ENCODE results near the gene CLCA4.

The CLCA4 gene

DNA sequence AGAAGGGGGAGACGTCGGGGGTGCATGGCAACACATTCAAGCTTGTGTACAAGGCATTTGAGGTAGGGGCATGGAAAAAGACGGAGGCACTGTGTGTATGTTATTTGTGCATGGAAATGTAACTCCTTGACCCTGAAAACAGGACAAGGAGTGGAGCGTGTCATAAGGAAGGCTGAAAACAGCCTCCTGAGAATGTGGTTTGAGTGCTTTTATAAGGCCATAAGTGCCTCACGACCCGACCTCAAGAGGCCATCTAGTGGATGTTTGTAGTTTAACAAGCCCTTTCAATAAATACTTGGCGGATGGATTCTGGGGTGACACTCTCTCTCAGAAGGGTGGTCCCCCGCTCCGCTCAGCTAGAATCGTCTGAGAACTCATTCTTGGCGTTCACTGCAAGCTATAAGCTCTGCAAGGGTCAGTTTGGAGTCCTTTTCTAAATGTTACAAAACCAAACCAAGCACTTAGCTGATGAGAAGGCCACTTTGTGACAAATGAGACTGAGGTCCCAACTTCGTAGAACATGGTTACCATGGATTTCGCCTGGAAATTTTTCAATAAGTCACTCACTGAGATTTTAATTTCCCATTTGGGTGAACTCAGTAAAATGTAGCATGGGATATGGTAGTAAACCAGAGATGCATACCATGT lies 38.8 kb upstream of the CLCA4 start:
- Histone ChIP-seq H3K36me3 (ENCODE audit: insufficient read depth, low read length) (no peaks in the 10 kb centered on the region), H3K9me3 (replicated peaks; ENCODE audit: low read length) (no peaks in the 10 kb centered on the region), H3K4me2 (ENCODE audit: low read length) (no peak overlapping the region), H3K4me1 (ENCODE audit: control insufficient read depth, insufficient read depth, low read length) (peaks cover under 1% of the 10 kb centered on the region), H3K4me3 (ENCODE audit: low read length) (no peak overlapping the region), H3K9ac (ENCODE audit: low read depth, low read length) (no peak overlapping the region), H3K27me3 (ENCODE audit: control insufficient read depth, insufficient read depth, low read length) (peaks cover 3% of the 10 kb centered on the region)

DNA sequence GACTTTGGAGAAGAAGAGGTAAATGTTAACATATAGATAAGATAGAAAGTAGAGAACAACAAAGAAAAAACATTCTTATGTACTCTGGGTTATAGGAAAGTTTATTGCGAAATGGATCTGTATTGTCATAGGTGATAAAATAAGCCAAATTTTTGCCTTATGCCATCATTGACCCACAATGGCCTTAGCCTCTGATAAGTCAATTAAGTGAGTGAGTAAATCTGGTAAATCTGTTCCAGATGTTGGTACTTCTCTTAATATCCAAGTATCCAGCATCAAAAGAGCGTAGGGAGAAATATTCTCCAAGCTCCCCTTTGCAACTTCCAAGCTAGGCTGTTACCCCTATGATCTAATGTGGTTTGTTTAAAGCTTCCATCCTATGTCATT lies 38.3 kb upstream of the CLCA4 start:
- no peaks in the 10 kb centered on the region for H3K9me3 ChIP-seq (replicated peaks; ENCODE audit: low read length)
- H3K4me3 ChIP-seq (ENCODE audit: low read length): no peak overlapping the region
- no peak overlapping the region for H3K9ac ChIP-seq (ENCODE audit: low read depth, low read length)
- H3K4me1 ChIP-seq (ENCODE audit: control insufficient read depth, insufficient read depth, low read length): no peaks in the 10 kb centered on the region
- H3K4me2 ChIP-seq (ENCODE audit: low read length): no peak overlapping the region
- H3K27me3 ChIP-seq (ENCODE audit: control insufficient read depth, insufficient read depth, low read length): peaks cover 3% of the 10 kb centered on the region
- H3K36me3 ChIP-seq (ENCODE audit: insufficient read depth, low read length): no peaks in the 10 kb centered on the region

DNA sequence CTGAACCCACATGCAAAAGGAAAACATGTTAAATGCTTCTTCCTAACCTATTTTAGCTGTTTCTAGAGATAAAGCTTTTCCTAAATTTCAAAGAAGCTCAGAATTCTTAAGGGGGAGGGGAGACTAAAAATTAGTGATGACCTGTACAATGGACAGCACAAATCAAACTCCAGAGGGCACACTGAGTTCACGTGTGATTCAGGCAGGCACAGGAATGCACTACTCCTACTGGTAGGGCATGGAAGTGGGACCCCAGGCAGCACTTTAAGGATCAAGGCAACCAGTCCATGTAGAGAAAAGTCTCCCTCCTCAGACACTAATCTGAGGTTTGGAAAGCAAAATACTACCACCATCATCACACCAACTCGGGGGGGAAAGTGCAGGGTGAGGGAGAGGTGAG lies 31.3 kb upstream of the CLCA4 start:
- H3K4me2 ChIP-seq (ENCODE audit: low read length): no peak overlapping the region
- no peak overlapping the region for H3K4me3 ChIP-seq (ENCODE audit: low read length)

DNA sequence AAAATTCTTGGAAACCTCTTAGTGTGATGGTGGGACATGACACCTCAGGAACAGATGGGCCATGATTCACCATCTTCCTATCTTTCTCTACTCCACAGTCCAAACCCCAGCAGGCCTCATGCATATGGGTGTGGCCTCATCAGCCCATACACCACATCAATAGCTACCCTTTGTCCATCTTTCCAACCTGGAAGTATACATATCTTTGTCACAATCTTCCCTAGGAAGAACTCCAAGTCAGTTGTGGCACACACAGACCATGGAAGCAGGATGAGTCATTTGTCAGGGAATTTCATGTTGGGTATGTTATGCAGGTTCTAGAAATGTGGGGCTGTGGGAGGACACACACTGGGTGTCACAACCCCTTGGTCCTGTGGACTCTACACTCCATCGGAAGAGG lies 30.5 kb upstream of the CLCA4 start:
- Histone ChIP-seq H3K36me3 (ENCODE audit: insufficient read depth, low read length) (no peaks in the 10 kb centered on the region), H3K4me3 (ENCODE audit: low read length) (no peak overlapping the region), H3K9me3 (replicated peaks; ENCODE audit: low read length) (no peaks in the 10 kb centered on the region), H3K4me1 (ENCODE audit: control insufficient read depth, insufficient read depth, low read length) (no peaks in the 10 kb centered on the region), H3K9ac (ENCODE audit: low read depth, low read length) (no peak overlapping the region), H3K4me2 (ENCODE audit: low read length) (no peak overlapping the region), H3K27me3 (ENCODE audit: control insufficient read depth, insufficient read depth, low read length) (peaks cover 4% of the 10 kb centered on the region)

More for the DNA sequence above, 31.3 kb upstream of the CLCA4 start:
- Histone ChIP-seq H3K9ac (ENCODE audit: low read depth, low read length) (no peak overlapping the region), H3K9me3 (replicated peaks; ENCODE audit: low read length) (no peaks in the 10 kb centered on the region), H3K27me3 (ENCODE audit: control insufficient read depth, insufficient read depth, low read length) (peaks cover 4% of the 10 kb centered on the region), H3K4me1 (ENCODE audit: control insufficient read depth, insufficient read depth, low read length) (no peaks in the 10 kb centered on the region), H3K36me3 (ENCODE audit: insufficient read depth, low read length) (no peaks in the 10 kb centered on the region)

DNA sequence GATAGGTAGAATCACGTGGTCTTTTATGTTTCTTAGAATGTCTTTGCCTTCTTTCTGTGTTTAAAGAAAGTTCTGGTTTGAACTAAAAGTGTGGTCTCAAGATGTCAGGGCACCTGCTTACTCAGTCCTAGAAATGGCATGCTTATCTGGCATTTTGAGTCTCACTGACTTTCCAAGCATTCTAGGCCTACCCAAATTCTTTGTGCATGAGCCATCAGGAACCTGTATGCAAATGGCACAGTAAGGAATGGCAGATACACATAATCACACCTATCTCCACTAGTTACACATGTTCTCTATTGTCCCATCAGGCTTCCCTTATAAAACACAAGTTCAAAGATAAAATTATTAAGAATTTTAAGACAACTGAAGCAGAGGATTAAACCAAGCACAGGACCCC lies 29.5 kb upstream of the CLCA4 start:
- H3K4me1 ChIP-seq (ENCODE audit: control insufficient read depth, insufficient read depth, low read length): no peaks in the 10 kb centered on the region
- H3K36me3 ChIP-seq (ENCODE audit: insufficient read depth, low read length): no peaks in the 10 kb centered on the region

DNA sequence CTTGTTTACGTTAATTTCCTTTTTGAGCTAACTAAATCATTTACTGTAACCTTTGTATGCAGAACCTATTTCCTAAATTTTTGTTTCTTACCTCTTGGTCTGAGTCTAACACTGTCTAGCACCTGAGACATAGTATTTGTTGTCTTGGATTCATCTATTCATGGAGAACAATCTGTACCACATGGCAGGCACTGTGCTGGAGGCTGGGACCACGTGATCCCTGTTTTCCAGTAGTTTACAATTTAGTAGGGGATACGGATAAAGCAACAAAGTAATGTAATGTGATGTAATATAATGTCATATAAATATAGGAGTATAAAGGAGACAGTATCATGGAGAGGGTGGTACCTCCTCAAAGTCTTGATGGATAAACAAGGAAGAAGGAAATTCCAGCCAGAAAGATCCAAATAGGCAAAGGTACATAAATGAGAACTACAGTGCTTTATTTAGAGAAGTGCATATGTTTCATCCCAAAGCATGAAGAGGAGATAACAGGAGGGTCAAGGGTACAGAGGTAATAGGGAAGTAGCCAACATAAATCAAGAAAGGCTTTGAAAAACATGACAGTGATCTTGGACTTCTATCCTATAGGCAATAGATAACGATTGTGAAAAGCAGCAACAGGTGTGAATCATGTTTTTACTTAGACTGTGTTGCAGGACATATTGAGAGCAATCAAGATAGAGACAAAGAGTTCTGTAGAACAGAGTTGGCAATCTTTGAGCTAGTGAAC lies 25.9 kb upstream of the CLCA4 start:
- Histone ChIP-seq H3K4me2 (ENCODE audit: low read length) (no peak overlapping the region), H3K36me3 (ENCODE audit: insufficient read depth, low read length) (no peaks in the 10 kb centered on the region), H3K9me3 (replicated peaks; ENCODE audit: low read length) (no peaks in the 10 kb centered on the region), H3K27me3 (ENCODE audit: control insufficient read depth, insufficient read depth, low read length) (peaks cover 4% of the 10 kb centered on the region), H3K4me3 (ENCODE audit: low read length) (no peak overlapping the region), H3K9ac (ENCODE audit: low read depth, low read length) (no peak overlapping the region), H3K4me1 (ENCODE audit: control insufficient read depth, insufficient read depth, low read length) (no peaks in the 10 kb centered on the region)

More for the DNA sequence above, 29.5 kb upstream of the CLCA4 start:
- no peak overlapping the region for H3K4me3 ChIP-seq (ENCODE audit: low read length)
- no peak overlapping the region for H3K9ac ChIP-seq (ENCODE audit: low read depth, low read length)
- H3K27me3 ChIP-seq (ENCODE audit: control insufficient read depth, insufficient read depth, low read length): peaks cover 4% of the 10 kb centered on the region
- H3K4me2 ChIP-seq (ENCODE audit: low read length): no peak overlapping the region
- no peaks in the 10 kb centered on the region for H3K9me3 ChIP-seq (replicated peaks; ENCODE audit: low read length)

DNA sequence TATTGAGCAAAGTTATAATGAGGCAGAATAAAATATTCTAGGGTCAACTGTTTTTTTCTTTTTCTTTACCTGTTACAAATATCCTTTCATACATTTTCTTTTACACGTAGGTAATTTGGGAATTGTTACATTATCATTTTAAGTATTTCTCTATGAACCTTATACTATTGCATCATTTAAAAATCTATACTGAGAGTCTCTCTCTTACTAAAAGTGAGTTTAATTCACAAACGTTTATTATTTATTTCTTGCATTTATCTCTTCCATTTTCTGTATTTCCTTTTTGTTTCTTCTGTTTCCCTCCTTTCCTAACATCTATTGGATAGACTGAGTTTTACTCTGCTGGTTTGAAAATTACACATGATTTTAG lies 25.4 kb upstream of the CLCA4 start:
- H3K4me3 ChIP-seq (ENCODE audit: low read length): no peak overlapping the region
- H3K4me2 ChIP-seq (ENCODE audit: low read length): no peak overlapping the region
- no peaks in the 10 kb centered on the region for H3K36me3 ChIP-seq (ENCODE audit: insufficient read depth, low read length)
- peaks cover 4% of the 10 kb centered on the region for H3K27me3 ChIP-seq (ENCODE audit: control insufficient read depth, insufficient read depth, low read length)
- no peak overlapping the region for H3K9ac ChIP-seq (ENCODE audit: low read depth, low read length)
- no peaks in the 10 kb centered on the region for H3K4me1 ChIP-seq (ENCODE audit: control insufficient read depth, insufficient read depth, low read length)
- no peaks in the 10 kb centered on the region for H3K9me3 ChIP-seq (replicated peaks; ENCODE audit: low read length)

DNA sequence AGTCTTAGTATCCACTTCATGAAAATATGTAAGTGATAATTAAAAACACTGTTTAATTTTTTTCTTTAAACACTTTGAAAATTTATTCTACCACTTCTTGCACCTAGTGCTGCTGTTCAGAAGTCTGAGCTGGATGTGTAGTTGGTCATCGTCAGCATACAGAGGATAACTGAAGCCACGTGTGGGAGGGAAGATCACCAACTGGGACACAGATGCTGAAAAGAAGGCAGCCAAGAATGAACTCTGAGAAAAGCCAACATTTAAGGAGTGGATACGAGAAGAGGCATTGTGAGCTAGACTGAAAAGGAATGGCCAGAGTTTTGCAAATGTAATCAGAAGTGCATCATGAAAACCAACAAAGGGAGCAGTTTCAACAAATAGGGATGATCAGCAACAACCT lies 24.6 kb upstream of the CLCA4 start:
- Histone ChIP-seq H3K4me1 (ENCODE audit: control insufficient read depth, insufficient read depth, low read length) (no peaks in the 10 kb centered on the region), H3K27me3 (ENCODE audit: control insufficient read depth, insufficient read depth, low read length) (peaks cover 4% of the 10 kb centered on the region), H3K4me2 (ENCODE audit: low read length) (no peak overlapping the region)

DNA sequence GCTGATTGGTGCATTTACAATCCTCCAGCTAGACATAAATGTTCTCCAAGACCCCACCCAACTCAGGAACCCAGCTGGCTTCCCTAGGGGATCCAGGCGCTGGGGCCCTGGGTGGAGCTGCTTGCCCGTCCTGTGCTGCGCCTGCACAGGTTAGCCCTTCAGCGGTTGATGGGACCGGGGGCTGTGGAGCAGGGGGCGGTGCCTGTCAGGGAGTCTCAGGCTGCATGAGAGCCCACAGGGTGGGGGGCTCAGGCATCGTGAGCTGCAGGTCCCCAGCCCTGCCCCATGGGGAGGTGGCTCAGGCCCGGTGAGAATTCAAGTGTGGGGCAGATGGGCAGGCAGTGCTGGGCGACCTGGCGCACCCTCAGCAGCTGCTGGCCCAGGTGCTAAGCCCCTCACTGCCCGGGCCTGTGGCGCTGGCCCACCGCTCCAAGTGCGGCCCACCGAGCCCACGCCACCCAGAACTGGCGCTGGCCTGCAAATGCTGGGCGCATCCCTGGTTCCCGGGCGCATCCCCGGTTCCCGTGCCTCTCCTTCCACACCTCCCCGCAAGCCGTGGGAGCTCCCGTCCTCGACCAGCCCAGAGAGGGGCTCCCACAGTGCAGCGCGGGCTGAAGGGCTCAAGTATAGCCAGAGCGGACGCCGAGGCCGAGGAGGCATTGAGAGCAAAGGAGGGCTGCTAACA lies 23.1 kb upstream of the CLCA4 start:
- H3K4me3 ChIP-seq (ENCODE audit: low read length): no peak overlapping the region
- H3K4me2 ChIP-seq (ENCODE audit: low read length): no peak overlapping the region
- no peak overlapping the region for H3K9ac ChIP-seq (ENCODE audit: low read depth, low read length)
- no peaks in the 10 kb centered on the region for H3K4me1 ChIP-seq (ENCODE audit: control insufficient read depth, insufficient read depth, low read length)
- H3K36me3 ChIP-seq (ENCODE audit: insufficient read depth, low read length): no peaks in the 10 kb centered on the region
- H3K27me3 ChIP-seq (ENCODE audit: control insufficient read depth, insufficient read depth, low read length): peaks cover 4% of the 10 kb centered on the region
- no peaks in the 10 kb centered on the region for H3K9me3 ChIP-seq (replicated peaks; ENCODE audit: low read length)

More for the DNA sequence above, 24.6 kb upstream of the CLCA4 start:
- H3K4me3 ChIP-seq (ENCODE audit: low read length): no peak overlapping the region
- H3K9ac ChIP-seq (ENCODE audit: low read depth, low read length): no peak overlapping the region
- no peaks in the 10 kb centered on the region for H3K36me3 ChIP-seq (ENCODE audit: insufficient read depth, low read length)
- no peaks in the 10 kb centered on the region for H3K9me3 ChIP-seq (replicated peaks; ENCODE audit: low read length)

DNA sequence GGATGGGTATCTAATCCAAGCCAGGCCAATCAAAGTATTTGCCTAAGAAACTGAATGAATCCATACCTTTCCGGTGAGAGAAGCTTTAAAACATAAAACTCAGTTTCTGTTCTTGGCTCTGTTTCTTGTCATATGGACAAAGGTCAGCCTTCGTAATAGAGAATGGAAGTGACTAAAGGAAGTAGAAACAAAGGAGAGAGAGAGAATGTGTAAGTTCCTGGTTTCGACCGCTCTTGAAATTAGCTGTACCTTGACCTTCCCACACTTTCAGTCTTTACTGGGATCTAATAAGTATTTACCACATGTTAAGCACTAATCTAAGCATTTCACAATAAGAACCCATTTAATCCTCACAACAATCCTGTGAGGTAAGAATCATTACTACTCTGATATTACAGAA lies 19.6 kb upstream of the CLCA4 start:
- Histone ChIP-seq H3K27me3 (ENCODE audit: control insufficient read depth, insufficient read depth, low read length) (no peaks in the 10 kb centered on the region), H3K4me2 (ENCODE audit: low read length) (no peak overlapping the region), H3K4me3 (ENCODE audit: low read length) (no peak overlapping the region), H3K9me3 (replicated peaks; ENCODE audit: low read length) (no peaks in the 10 kb centered on the region), H3K4me1 (ENCODE audit: control insufficient read depth, insufficient read depth, low read length) (no peaks in the 10 kb centered on the region), H3K9ac (ENCODE audit: low read depth, low read length) (no peak overlapping the region), H3K36me3 (ENCODE audit: insufficient read depth, low read length) (no peaks in the 10 kb centered on the region)

DNA sequence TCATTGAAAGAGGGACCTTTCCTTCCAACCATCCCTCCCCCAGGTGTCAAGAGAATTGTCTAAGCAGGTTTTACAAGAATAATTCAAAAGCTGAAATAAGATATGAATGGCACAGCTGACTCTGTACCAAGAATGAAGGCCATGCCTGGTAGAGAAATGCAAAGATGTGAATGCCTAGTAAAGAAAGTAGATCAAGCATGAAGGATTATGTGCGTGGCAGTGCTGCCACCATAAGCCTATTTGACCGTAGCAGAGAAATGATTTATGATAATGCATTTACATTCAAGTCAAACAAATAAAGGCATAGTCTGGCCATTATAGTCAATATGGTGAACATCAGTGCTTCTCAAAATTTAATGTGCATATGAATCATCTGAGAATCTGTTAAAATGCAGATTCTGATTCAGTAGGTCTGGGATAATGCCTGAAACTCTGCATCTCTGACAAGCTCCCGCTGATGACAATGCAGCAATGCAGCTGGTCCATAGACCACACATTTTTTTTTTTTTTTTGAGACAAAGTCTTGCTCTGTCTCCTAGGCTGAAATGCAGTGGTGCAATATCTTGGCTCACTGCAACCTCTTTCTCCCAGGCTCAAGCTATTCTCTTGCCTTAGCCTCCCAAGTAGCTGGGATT lies 16.6 kb upstream of the CLCA4 start:
- Histone ChIP-seq H3K36me3 (ENCODE audit: insufficient read depth, low read length) (no peaks in the 10 kb centered on the region), H3K4me1 (ENCODE audit: control insufficient read depth, insufficient read depth, low read length) (no peaks in the 10 kb centered on the region), H3K4me3 (ENCODE audit: low read length) (no peak overlapping the region), H3K27me3 (ENCODE audit: control insufficient read depth, insufficient read depth, low read length) (peaks cover 3% of the 10 kb centered on the region), H3K9me3 (replicated peaks; ENCODE audit: low read length) (no peaks in the 10 kb centered on the region), H3K9ac (ENCODE audit: low read depth, low read length) (no peak overlapping the region), H3K4me2 (ENCODE audit: low read length) (no peak overlapping the region)

All from skeletal muscle satellite cell (primary cell).